ENCODE data around the gene ODC1.

The ODC1 gene

GRCh38 chr2:10423400-10423774, 24.7 kb downstream of the ODC1 start:
- H3K9ac ChIP-seq: no peak overlapping the region

GRCh38 chr2:10422732-10423399, 25.3 kb downstream of the ODC1 start:
- TF ChIP-seq CTCF (conservative IDR thresholded peaks at IDR 0.05; ENCODE audit: low read depth, low read length): no peak

More at GRCh38 chr2:10423400-10423774, 24.7 kb downstream of the ODC1 start:
- H3K36me3 ChIP-seq (ENCODE audit: insufficient read depth): no peaks in the 10 kb centered on the region
- H4K20me1 ChIP-seq (ENCODE audit: insufficient read depth): no peaks in the 10 kb centered on the region
- no peak overlapping the region for H2AFZ ChIP-seq (ENCODE audit: low read depth)
- H3K79me2 ChIP-seq (ENCODE audit: insufficient read depth, low read depth): no peaks in the 10 kb centered on the region
- TF ChIP-seq CTCF (conservative IDR thresholded peaks at IDR 0.05; ENCODE audit: low read depth, low read length): no peak
- no peak overlapping the region for H3K4me3 ChIP-seq (IDR thresholded peaks at IDR 0.05; ENCODE audit: insufficient read depth, low read depth, low read length)
- no peaks in the 10 kb centered on the region for H3K4me1 ChIP-seq (ENCODE audit: low read depth, poor library complexity, severe bottlenecking)
- no peak overlapping the region for H3K4me2 ChIP-seq
- H3K27ac ChIP-seq: no peak overlapping the region
- no peaks in the 10 kb centered on the region for H3K27me3 ChIP-seq (ENCODE audit: insufficient read depth, low read depth)

GRCh38 chr2:10422251-10422650, 25.9 kb downstream of the ODC1 start:
- H4K20me1 ChIP-seq (ENCODE audit: insufficient read depth): no peaks in the 10 kb centered on the region
- H3K27ac ChIP-seq: no peak overlapping the region
- H3K4me1 ChIP-seq (ENCODE audit: low read depth, poor library complexity, severe bottlenecking): no peaks in the 10 kb centered on the region
- no peak overlapping the region for H3K4me2 ChIP-seq
- no peak overlapping the region for H3K4me3 ChIP-seq (IDR thresholded peaks at IDR 0.05; ENCODE audit: insufficient read depth, low read depth, low read length)
- no peak overlapping the region for H2AFZ ChIP-seq (ENCODE audit: low read depth)
- H3K79me2 ChIP-seq (ENCODE audit: insufficient read depth, low read depth): no peaks in the 10 kb centered on the region
- TF ChIP-seq CTCF (conservative IDR thresholded peaks at IDR 0.05; ENCODE audit: low read depth, low read length): no peak
- H3K36me3 ChIP-seq (ENCODE audit: insufficient read depth): no peaks in the 10 kb centered on the region
- H3K27me3 ChIP-seq (ENCODE audit: insufficient read depth, low read depth): no peaks in the 10 kb centered on the region
- H3K9ac ChIP-seq: no peak overlapping the region

More at GRCh38 chr2:10422732-10423399, 25.3 kb downstream of the ODC1 start:
- H3K27ac ChIP-seq: no peak overlapping the region
- H3K36me3 ChIP-seq (ENCODE audit: insufficient read depth): no peaks in the 10 kb centered on the region
- H3K4me3 ChIP-seq (IDR thresholded peaks at IDR 0.05; ENCODE audit: insufficient read depth, low read depth, low read length): no peak overlapping the region
- H3K9ac ChIP-seq: no peak overlapping the region
- H3K79me2 ChIP-seq (ENCODE audit: insufficient read depth, low read depth): no peaks in the 10 kb centered on the region
- no peaks in the 10 kb centered on the region for H4K20me1 ChIP-seq (ENCODE audit: insufficient read depth)
- no peaks in the 10 kb centered on the region for H3K27me3 ChIP-seq (ENCODE audit: insufficient read depth, low read depth)
- H2AFZ ChIP-seq (ENCODE audit: low read depth): no peak overlapping the region
- no peak overlapping the region for H3K4me2 ChIP-seq
- no peaks in the 10 kb centered on the region for H3K4me1 ChIP-seq (ENCODE audit: low read depth, poor library complexity, severe bottlenecking)

- H3K4me2 ChIP-seq: no peak overlapping the region
- no peaks in the 10 kb centered on the region for H4K20me1 ChIP-seq (ENCODE audit: insufficient read depth)
- no peak for TF ChIP-seq CTCF (conservative IDR thresholded peaks at IDR 0.05; ENCODE audit: low read depth, low read length)
- H3K27ac ChIP-seq: no peak overlapping the region
- H3K27me3 ChIP-seq (ENCODE audit: insufficient read depth, low read depth): no peaks in the 10 kb centered on the region
- H3K36me3 ChIP-seq (ENCODE audit: insufficient read depth): no peaks in the 10 kb centered on the region
- no peaks in the 10 kb centered on the region for H3K79me2 ChIP-seq (ENCODE audit: insufficient read depth, low read depth)
- no peak overlapping the region for H3K4me3 ChIP-seq (IDR thresholded peaks at IDR 0.05; ENCODE audit: insufficient read depth, low read depth, low read length)
- no peak overlapping the region for H2AFZ ChIP-seq (ENCODE audit: low read depth)
- H3K9ac ChIP-seq: no peak overlapping the region
- H3K4me1 ChIP-seq (ENCODE audit: low read depth, poor library complexity, severe bottlenecking): no peaks in the 10 kb centered on the region
These were observed 28.4 kb downstream of the ODC1 start for GRCh38 chr2:10419553-10420257.
